GM12872 (cell line): ENCODE results near the gene PRDM16.

Experiments
- TF ChIP-seq, protein P1 (sequence below): IDR thresholded peaks from 3 replicates; pipeline ENCODE4 v1.5.1; 2011; ENCODE audit warnings: low read depth, mild to moderate bottlenecking, low read length, moderate library complexity; ENCODE audit not compliant: insufficient read depth

PRDM16 gene

DNA sequence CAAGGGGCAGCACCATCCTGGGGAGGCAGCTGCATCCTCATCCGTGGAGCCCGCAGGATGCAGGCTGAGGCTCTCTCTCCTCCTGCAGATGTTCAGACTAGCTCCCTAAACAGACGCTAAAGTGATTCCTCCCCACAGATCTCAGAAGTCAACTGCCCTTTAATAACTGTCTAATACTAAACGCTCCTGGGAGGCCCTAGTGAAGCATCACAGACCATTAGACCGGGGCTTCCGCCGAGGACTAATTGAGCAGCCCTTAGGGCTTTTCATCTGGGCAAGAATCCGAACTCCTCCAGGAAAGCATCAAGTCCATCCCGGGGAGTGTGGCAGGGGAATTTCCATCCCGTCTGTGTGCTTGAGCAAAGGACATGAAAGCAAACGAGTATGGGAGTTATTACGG, 40.4 kb downstream of the PRDM16 start:
- TF ChIP-seq, protein P1, sequence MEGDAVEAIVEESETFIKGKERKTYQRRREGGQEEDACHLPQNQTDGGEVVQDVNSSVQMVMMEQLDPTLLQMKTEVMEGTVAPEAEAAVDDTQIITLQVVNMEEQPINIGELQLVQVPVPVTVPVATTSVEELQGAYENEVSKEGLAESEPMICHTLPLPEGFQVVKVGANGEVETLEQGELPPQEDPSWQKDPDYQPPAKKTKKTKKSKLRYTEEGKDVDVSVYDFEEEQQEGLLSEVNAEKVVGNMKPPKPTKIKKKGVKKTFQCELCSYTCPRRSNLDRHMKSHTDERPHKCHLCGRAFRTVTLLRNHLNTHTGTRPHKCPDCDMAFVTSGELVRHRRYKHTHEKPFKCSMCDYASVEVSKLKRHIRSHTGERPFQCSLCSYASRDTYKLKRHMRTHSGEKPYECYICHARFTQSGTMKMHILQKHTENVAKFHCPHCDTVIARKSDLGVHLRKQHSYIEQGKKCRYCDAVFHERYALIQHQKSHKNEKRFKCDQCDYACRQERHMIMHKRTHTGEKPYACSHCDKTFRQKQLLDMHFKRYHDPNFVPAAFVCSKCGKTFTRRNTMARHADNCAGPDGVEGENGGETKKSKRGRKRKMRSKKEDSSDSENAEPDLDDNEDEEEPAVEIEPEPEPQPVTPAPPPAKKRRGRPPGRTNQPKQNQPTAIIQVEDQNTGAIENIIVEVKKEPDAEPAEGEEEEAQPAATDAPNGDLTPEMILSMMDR, result no peak

DNA sequence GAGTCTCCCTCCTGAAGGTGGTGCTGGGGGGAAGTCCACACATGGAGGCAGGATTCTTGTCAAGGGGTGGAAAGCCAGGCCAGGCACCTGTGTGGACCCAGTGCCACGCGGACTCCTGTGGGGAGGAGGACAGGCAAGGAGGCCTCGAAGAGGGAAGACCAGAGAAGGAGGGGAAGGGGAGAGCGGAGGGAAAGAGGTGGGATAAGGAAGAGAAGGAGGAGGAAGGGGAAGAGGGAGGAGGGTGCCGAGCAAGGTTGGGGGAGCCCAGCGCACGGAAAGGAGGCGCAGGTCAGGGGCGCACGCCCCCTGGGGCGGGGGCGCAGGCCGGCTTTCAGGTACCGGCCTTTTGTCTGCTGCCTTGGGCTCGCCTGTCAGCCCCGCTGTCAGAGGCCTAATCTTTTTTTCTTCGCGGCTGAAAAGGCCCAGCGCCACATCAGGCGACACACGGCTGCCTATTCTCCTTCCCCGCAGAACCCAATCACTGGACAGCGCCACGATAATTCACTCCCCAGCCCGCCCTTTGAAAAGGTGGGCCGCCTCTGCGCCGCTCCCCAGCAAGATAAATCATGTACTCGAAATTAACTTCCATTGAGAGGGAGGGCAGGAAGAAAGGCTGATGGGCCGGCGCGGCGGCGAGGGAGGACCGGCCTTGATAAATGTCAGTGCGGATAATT, 42.5 kb downstream of the PRDM16 start:
- TF ChIP-seq, protein P1, result no peak

- TF ChIP-seq, protein P1, result no peak
These were observed 43.5 kb downstream of the PRDM16 start for GRCh38 chr1:3112526-3112925.

- TF ChIP-seq, protein P1, result no peak
These were observed 44.2 kb downstream of the PRDM16 start for GRCh38 chr1:3113047-3113740.

DNA sequence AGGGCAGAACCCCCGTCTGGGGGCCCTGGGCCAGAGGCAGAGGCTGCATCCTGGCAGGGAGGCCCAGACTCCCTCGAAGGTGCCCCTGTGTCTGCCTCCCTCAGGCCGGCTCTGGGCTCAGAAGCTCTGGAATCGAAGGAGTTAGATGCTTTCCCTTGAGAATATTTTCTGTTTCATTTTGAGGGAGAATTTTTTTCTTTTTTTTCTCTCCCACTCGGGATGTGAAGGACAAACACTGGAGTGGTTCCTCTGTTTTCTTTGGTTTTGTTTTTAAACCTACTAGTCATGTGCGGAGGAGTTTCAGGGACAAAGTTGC, 44.7 kb downstream of the PRDM16 start:
- TF ChIP-seq, protein P1, result no peak

DNA sequence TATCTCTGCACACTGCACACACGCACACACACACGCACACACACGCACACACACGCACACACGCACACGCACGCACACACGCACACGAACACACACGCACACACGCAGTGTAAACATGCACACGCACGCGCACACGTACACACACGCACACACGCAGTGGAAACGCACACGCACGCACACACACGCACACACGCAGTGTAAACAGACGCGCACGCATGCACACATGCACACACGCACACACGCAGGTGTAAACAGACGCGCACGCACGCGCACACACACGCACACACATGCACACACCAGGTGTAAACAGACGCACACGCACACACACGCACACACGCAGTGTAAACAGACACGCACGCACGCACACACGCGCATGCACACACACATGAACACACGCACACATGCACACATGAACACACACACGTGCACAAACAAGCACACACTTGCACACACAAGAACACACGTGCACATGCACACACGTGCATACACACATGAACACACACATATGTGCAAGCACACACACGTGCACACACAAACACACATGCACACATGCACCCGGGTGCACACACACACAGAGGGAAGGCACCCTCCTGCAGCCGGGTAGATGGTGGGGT, 45.2 kb downstream of the PRDM16 start:
- TF ChIP-seq, protein P1, result no peak

DNA sequence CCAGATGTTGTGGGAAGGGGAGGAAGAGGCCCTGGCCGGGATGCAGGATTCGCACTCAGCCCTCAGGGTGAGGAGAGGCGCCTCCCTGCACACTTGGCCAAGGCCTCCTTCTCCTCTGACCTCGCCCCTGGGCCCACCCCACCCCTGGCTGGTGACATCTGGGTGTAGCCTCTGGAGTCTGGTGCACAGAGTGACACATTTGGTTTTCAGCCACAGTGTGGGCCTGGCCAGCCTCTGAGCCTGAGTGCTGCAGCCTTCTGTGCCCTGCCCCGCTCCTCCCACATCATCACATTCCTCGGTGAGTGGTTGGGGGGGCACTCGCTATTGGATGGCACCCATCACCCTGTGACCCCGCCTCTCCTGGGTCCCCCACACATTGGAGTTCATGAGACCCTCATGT, 45.8 kb downstream of the PRDM16 start:
- TF ChIP-seq, protein P1, result no peak
